ENCODE results near the gene CYP4F22.

- TF ChIP-seq CTCF (IDR thresholded peaks at IDR 0.05; ENCODE audit: low read length) (no peak), EZH2 (optimal IDR thresholded peaks at IDR 0.05; ENCODE audit: low read depth, low read length) (no peak), EZH2phosphoT487 (IDR thresholded peaks at IDR 0.05; ENCODE audit: low read length) (no peak)
Measured at GRCh38 chr19:15502264-15502663, 6.1 kb upstream of the CYP4F22 start.
